Measurements from ENCODE around the gene PNMA6E. TPM values are rescaled to one million over a fixed set of nuclear protein-coding genes. Genes with fewer than 3 reads are reported as not detected.

Gene PNMA6E
- polyA plus RNA-seq, 1 donor from 2014 or later: not detected

- H3K9me2 ChIP-seq (ENCODE audit: insufficient read depth, low read length): no peaks in the 10 kb centered on the region
- H4K20me1 ChIP-seq (ENCODE audit: insufficient read depth): no peaks in the 10 kb centered on the region
- TF ChIP-seq REST (IDR thresholded peaks at IDR 0.05; ENCODE audit: borderline replicate concordance): no peak
- TF ChIP-seq TAF1 (IDR thresholded peaks at IDR 0.05; ENCODE audit: low read depth): no peak
- TF ChIP-seq POLR2AphosphoS5 (IDR thresholded peaks at IDR 0.05): no peak
- TF ChIP-seq EP300 (conservative IDR thresholded peaks at IDR 0.05; ENCODE audit: poor library complexity, severe bottlenecking): no peak
- no peak for TF ChIP-seq EZH2 (IDR thresholded peaks at IDR 0.05; ENCODE audit: borderline replicate concordance, insufficient read depth, low read length, poor library complexity, severe bottlenecking)
- no peak for TF ChIP-seq SMC3 (conservative IDR thresholded peaks at IDR 0.05; ENCODE audit: poor library complexity)
- TF ChIP-seq RAD21 (conservative IDR thresholded peaks at IDR 0.05): no peak
- TF ChIP-seq CTCF (IDR thresholded peaks at IDR 0.05; ENCODE audit: poor library complexity, severe bottlenecking): no peak
- H3K9ac ChIP-seq (ENCODE audit: low read length): no peak overlapping the region
- H3K9me3 ChIP-seq (ENCODE audit: low read length): no peaks in the 10 kb centered on the region
- no peaks in the 10 kb centered on the region for H3K79me2 ChIP-seq (replicated peaks; ENCODE audit: insufficient read depth, low read length)
- H3K36me3 ChIP-seq (ENCODE audit: insufficient read depth, low read length): no peaks in the 10 kb centered on the region
- no peak overlapping the region for H3K4me2 ChIP-seq (ENCODE audit: low read length)
- H3F3A ChIP-seq (ENCODE audit: insufficient read depth, low read length, poor library complexity, severe bottlenecking): no peaks in the 10 kb centered on the region
- H3K4me3 ChIP-seq (ENCODE audit: low read length): no peak overlapping the region
- H3K27me3 ChIP-seq (ENCODE audit: insufficient read depth, low read depth, low read length): no peaks in the 10 kb centered on the region
- H3K27ac ChIP-seq (ENCODE audit: low read length): no peak overlapping the region
- no peak overlapping the region for H2AFZ ChIP-seq (ENCODE audit: low read depth, low read length)
These were observed 49.2 kb upstream of the PNMA6E start for GRCh38 chrX:153450114-153450948.

GRCh38 chrX:153449368-153450113, 48.4 kb upstream of the PNMA6E start:
- H2AFZ ChIP-seq (ENCODE audit: low read depth, low read length): no peak overlapping the region
- H4K20me1 ChIP-seq (ENCODE audit: insufficient read depth): no peaks in the 10 kb centered on the region
- no peaks in the 10 kb centered on the region for H3K27me3 ChIP-seq (ENCODE audit: insufficient read depth, low read depth, low read length)
- H3K4me2 ChIP-seq (ENCODE audit: low read length): no peak overlapping the region
- H3K9ac ChIP-seq (ENCODE audit: low read length): no peak overlapping the region
- H3K9me2 ChIP-seq (ENCODE audit: insufficient read depth, low read length): no peaks in the 10 kb centered on the region
- no peaks in the 10 kb centered on the region for H3K79me2 ChIP-seq (replicated peaks; ENCODE audit: insufficient read depth, low read length)
- H3K36me3 ChIP-seq (ENCODE audit: insufficient read depth, low read length): no peaks in the 10 kb centered on the region
- TF ChIP-seq TAF1 (IDR thresholded peaks at IDR 0.05; ENCODE audit: low read depth) (no peak), RAD21 (conservative IDR thresholded peaks at IDR 0.05) (no peak)
- no peak overlapping the region for H3K4me3 ChIP-seq (ENCODE audit: low read length)
- no peaks in the 10 kb centered on the region for H3K9me3 ChIP-seq (ENCODE audit: low read length)
- H3F3A ChIP-seq (ENCODE audit: insufficient read depth, low read length, poor library complexity, severe bottlenecking): no peaks in the 10 kb centered on the region
- no peak overlapping the region for H3K27ac ChIP-seq (ENCODE audit: low read length)
